ENCODE data around the gene RPUSD3. TPM values are rescaled to one million over a fixed set of nuclear protein-coding genes. Genes with fewer than 3 reads are reported as not detected.

The RPUSD3 gene
- total RNA-seq, 2 donors from 2014 or later: 31.6 to 51.4 TPM

DNA sequence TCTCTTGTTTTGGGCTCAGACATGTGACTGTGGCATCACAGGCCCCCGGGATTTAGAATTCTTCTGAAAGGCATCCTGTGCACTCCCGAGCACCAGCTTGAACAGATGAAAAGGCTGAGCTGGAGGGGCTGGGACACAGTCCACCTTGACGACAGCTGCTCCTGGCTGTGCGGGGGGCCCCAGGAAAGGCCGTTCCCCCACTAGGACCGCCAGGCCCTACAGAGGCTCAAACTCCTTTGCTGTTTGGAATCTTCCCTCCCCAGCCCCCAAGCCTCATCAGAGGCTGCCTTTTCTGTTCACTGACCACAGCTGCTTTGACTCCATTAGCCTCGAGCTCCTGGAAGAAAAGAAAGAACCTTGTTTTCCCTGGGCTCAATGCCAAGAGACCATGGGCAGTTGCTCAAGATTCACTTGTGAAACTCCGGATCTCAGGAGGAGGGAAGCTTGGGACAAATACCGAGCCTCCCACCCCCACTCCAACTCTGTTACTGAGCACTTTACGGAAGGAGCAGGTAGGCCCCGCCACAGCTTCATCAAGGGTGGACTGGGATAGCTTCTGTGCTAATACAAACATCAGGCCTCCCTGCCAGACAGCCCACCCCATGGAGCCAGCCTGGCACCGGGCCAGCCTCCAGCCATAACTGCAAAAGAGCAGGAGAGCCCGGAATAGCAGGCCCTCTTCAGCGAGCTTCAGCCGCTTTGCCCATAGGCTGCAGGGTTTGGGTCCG lies 20.6 kb upstream of the RPUSD3 start:
- H3K27ac ChIP-seq: no peak overlapping the region
- peak; percentile 21 to 57 (median 40) for DNase-seq
- TF ChIP-seq POLR2A (IDR thresholded peaks at IDR 0.05): no peak
- TF ChIP-seq, protein P1, sequence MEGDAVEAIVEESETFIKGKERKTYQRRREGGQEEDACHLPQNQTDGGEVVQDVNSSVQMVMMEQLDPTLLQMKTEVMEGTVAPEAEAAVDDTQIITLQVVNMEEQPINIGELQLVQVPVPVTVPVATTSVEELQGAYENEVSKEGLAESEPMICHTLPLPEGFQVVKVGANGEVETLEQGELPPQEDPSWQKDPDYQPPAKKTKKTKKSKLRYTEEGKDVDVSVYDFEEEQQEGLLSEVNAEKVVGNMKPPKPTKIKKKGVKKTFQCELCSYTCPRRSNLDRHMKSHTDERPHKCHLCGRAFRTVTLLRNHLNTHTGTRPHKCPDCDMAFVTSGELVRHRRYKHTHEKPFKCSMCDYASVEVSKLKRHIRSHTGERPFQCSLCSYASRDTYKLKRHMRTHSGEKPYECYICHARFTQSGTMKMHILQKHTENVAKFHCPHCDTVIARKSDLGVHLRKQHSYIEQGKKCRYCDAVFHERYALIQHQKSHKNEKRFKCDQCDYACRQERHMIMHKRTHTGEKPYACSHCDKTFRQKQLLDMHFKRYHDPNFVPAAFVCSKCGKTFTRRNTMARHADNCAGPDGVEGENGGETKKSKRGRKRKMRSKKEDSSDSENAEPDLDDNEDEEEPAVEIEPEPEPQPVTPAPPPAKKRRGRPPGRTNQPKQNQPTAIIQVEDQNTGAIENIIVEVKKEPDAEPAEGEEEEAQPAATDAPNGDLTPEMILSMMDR (IDR thresholded peaks at IDR 0.05): no peak
- 63 to 78% methylated on average over 13 to 16 of the region's 16 CpGs for WGBS, 2 donors
- no peaks in the 10 kb centered on the region for H3K27me3 ChIP-seq
- H3K4me3 ChIP-seq: no peak overlapping the region
- H3K4me1 ChIP-seq: peaks cover 7% of the 10 kb centered on the region
- intact Hi-C loops (cut with DNase I): no loop called here
- no peaks in the 10 kb centered on the region for H3K36me3 ChIP-seq (replicated peaks in 1 of 2; ENCODE audit: insufficient read depth in 1 of 2, low read depth in 2 of 2)
- ATAC-seq: no peak
- no peaks in the 10 kb centered on the region for H3K9me3 ChIP-seq

DNA sequence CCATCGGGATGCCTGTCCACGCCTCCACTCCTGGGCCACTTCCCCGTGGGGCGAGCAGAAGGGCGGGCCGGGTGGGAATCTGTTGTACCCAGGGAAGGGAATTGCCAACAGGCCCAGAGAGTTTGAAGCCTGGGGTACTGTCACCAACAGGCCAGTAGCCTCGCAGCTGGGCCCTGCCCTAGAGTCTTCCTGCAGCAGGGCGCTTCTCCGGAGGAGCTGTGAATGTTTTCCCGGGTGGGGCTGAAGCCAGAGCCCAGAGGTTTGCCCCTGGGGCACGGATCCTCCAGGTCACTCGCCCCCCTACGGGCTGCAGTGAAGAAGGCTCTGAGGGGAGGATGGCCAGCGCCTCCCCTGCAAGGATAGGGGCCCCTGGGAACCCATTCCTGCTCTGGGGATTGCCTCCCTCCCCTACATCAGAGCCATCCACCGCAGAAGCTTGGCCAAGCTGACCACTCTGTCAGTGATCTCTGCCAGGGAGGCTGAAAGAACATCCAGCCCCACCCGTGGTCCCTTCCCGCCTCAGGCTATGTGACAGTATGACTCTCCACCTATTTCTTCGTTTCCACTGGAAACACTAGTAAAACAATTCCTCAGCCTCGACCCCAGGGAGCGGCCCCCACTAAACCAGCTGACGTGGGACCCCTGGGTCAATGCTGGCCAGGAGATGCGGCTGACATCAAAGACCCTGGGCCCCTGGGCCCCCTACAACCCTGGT lies 19.4 kb upstream of the RPUSD3 start:
- H3K4me1 ChIP-seq: peaks cover 7% of the 10 kb centered on the region
- H3K27me3 ChIP-seq: no peaks in the 10 kb centered on the region
- H3K9me3 ChIP-seq: no peaks in the 10 kb centered on the region
- peak overlapping the region in 1 of 4 donors; percentile 9 for H3K27ac ChIP-seq
- intact Hi-C loops (cut with DNase I): no loop called here
- WGBS, 2 donors: 65 to 95% methylated on average over 5 to 20 of the region's 22 CpGs
- no peak for TF ChIP-seq POLR2A (IDR thresholded peaks at IDR 0.05)
- TF ChIP-seq, protein P1 (IDR thresholded peaks at IDR 0.05): no peak
- H3K4me3 ChIP-seq: peak overlapping the region in 1 of 2 donors; percentile 17
- no peaks in the 10 kb centered on the region for H3K36me3 ChIP-seq (replicated peaks in 1 of 2; ENCODE audit: insufficient read depth in 1 of 2, low read depth in 2 of 2)
- no peak for DNase-seq
- no peak for ATAC-seq

DNA sequence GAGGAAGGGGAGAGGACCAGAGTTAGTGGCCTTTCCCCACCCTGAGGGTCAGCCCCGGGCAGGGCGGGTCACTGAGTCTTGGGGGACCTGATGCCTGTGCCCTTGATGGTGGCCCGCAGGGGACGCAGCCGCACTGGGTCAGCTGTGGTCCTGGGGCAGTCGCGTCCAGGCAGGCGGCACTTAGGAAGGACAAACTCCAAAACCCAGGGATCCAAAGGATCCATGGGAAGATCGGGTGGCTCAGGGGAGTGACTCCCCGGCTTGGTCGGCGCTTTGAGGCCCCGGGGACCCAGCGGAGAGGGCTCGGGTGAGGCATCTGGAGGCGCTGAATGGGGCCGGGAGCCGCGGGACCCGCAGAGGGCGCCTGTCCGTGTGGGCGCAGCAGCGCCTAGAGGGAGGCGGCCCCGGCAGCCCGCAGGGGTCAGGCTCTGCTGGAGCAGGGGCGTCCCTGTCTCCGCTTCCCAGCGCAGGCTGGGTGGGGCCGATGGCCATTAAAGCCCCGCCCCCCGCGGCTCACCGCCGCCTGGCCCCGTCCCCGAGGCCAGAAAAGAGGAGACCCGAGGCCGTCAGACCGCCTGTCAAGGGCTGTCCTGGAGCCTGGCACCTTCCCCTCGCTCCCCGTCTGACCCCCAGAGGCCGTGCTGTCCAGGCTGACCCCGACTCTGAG lies 18.7 kb upstream of the RPUSD3 start:
- peaks cover 7% of the 10 kb centered on the region for H3K4me1 ChIP-seq
- intact Hi-C loops (cut with DNase I): no loop called here
- 12 to 28% methylated on average over 7 to 42 of the region's 45 CpGs for WGBS, 2 donors
- ATAC-seq (peak; percentile 85), DNase-seq (peak; percentile 49 to 73 (median 64))
- no peaks in the 10 kb centered on the region for H3K36me3 ChIP-seq (replicated peaks in 1 of 2; ENCODE audit: insufficient read depth in 1 of 2, low read depth in 2 of 2)
- peak overlapping the region in 1 of 2 donors; percentile 17 for H3K4me3 ChIP-seq
- no peak for TF ChIP-seq POLR2A (IDR thresholded peaks at IDR 0.05)
- TF ChIP-seq, protein P1 (IDR thresholded peaks at IDR 0.05): peak; percentile 28 to 68 (median 50)
- no peaks in the 10 kb centered on the region for H3K27me3 ChIP-seq
- no peaks in the 10 kb centered on the region for H3K9me3 ChIP-seq
- H3K27ac ChIP-seq: peak overlapping the region in 1 of 4 donors; percentile 9

DNA sequence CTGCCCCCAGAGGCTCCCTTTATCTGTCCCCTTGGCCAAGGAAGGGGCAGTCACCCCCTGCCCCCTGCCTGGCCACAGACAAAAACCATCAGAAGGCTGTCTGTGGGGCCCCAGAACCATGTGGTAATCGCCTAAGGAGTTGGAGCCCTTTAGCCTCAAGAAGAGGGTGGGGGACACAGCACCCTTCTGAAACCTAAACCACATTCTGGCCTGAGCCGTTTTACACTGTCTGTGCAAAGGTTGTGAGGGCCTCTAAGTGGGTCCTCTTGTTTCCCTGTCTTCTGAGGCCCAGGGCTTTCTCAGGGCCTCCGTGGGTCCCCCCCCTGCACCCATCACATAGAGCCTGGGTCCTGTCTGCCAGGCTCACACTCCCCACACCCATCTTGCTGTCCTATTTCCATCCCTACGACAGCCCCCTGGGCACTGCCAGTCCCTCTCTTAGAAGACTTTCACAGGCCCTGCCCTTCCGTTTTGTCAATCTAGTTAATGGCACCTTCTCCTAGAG lies 17.9 kb upstream of the RPUSD3 start:
- H3K36me3 ChIP-seq (replicated peaks in 1 of 2; ENCODE audit: insufficient read depth in 1 of 2, low read depth in 2 of 2): no peaks in the 10 kb centered on the region
- H3K27me3 ChIP-seq: no peaks in the 10 kb centered on the region
- H3K4me3 ChIP-seq: no peak overlapping the region
- H3K27ac ChIP-seq: no peak overlapping the region
- intact Hi-C loops (cut with DNase I): no loop called here
- no peak for DNase-seq
- ATAC-seq: no peak
- H3K9me3 ChIP-seq: no peaks in the 10 kb centered on the region
- 72 to 82% methylated on average over 3 to 5 of the region's 5 CpGs for WGBS, 2 donors
- H3K4me1 ChIP-seq: peaks cover 7% of the 10 kb centered on the region
- no peak for TF ChIP-seq POLR2A (IDR thresholded peaks at IDR 0.05)
- TF ChIP-seq, protein P1 (IDR thresholded peaks at IDR 0.05): no peak
